Muscle layer of duodenum (tissue), 2 donors: ENCODE data around the gene GUCY1A1.

ENCODE experiments used
- H3K27ac ChIP-seq: one replicate; pipeline ENCODE4 v1.7.0; 2013; ENCODE audit warnings: mild to moderate bottlenecking, low read length
- H3K27me3 ChIP-seq: one replicate; pipeline ENCODE4 v1.7.0; 2013; ENCODE audit warnings: low read depth, mild to moderate bottlenecking, control low read depth, low read length
- H3K36me3 ChIP-seq, 2 donors: one replicate each; pipeline ENCODE4 v1.7.0; 2013; ENCODE audit warnings: low read length in 2 of 2, control low read depth in 1 of 2, mild to moderate bottlenecking in 1 of 2; ENCODE audit not compliant: insufficient read depth in 2 of 2, control insufficient read depth in 1 of 2
- H3K4me1 ChIP-seq, 2 donors: one replicate each; pipeline ENCODE4 v1.7.0; 2013; ENCODE audit warnings: low read length in 2 of 2, mild to moderate bottlenecking in 2 of 2, control low read depth in 1 of 2, moderate library complexity in 1 of 2; ENCODE audit not compliant: insufficient read depth in 2 of 2, control insufficient read depth in 1 of 2
- H3K4me3 ChIP-seq, 2 donors: one replicate each; pipeline ENCODE4 v1.7.0; 2013; ENCODE audit warnings: low read length in 2 of 2, low read depth in 1 of 2, mild to moderate bottlenecking in 1 of 2
- H3K9me3 ChIP-seq, 2 donors: one replicate each; pipeline ENCODE4 v1.7.0; 2013; ENCODE audit warnings: low read length in 2 of 2, control low read depth in 1 of 2, mild to moderate bottlenecking in 1 of 2; ENCODE audit not compliant: control insufficient read depth in 1 of 2
- donor health status: healthy.

Gene GUCY1A1

DNA sequence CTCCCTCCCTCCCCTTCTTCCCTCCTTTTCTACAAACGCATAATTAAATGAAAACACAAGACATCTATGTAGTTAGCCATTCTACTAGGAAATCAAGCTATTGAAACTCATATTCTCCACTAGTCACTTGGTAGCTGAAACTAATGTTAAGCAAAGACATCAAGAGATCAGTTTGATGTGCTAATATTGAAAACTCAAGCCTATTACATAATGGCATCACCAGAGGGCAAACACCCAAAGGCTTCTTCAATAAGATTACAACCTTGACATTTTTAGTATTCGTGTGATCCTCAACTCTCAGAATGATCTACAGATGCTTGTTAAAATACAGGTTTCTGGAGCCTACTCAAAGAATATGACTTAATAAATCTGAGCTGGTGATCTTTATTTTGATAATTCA is 6.2 kb upstream of the GUCY1A1 start:
- H3K27me3 ChIP-seq: no peaks in the 10 kb centered on the region
- H3K4me3 ChIP-seq: no peak overlapping the region
- H3K27ac ChIP-seq: no peak overlapping the region
- H3K4me1 ChIP-seq: peaks cover 0 to 15% of the 10 kb centered on the region in 2 donors
- H3K9me3 ChIP-seq: peaks cover 0 to 3% of the 10 kb centered on the region in 2 donors
- no peaks in the 10 kb centered on the region for H3K36me3 ChIP-seq

DNA sequence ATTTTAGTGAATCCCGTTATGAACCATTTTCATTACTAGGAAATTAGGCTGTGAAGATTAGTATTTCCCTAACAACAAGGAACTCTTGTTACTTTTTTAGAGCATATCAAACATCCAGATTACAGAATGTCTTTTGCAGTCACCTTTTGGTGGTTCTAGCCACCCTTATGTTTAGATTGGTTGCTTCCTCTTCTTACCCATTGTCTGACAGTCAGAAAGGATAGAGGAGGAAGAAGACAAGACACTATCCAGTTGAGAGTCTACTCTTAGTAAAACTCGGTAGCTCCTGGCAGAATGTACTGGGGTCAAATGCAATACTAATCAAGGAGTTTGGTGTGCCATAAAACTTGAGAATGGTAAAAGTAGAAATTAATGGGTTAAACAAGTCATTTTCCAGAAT is 1.6 kb upstream of the GUCY1A1 start:
- Histone ChIP-seq H3K27me3 (peaks cover 3% of the 10 kb centered on the region), H3K4me3 (no peak overlapping the region), H3K4me1 (no peaks in the 10 kb centered on the region), H3K36me3 (no peaks in the 10 kb centered on the region), H3K27ac (peak overlapping the region; percentile 83), H3K9me3 (no peaks in the 10 kb centered on the region)

DNA sequence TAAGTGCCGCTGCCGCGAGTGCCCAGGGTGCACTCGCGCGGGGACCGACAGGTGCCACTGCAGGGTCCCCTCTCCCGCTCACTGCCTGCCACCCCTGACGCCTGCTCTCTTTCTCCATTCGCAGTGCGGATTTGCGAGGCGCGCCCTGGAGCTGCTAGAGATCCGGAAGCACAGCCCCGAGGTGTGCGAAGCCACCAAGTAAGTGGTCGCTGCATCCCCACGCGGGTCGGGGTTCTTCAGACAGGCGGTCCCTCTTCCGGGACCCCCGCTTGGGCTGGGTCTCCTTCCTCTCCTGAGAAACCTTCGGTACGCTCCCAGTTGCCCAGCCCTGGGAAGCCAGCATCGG is 547 bp downstream of the GUCY1A1 start:
- H3K4me3 ChIP-seq: peak overlapping the region; percentile 84 to 85
- H3K36me3 ChIP-seq: no peaks in the 10 kb centered on the region
- H3K27ac ChIP-seq: peak overlapping the region; percentile 83
- peaks cover 3% of the 10 kb centered on the region for H3K27me3 ChIP-seq
- no peaks in the 10 kb centered on the region for H3K9me3 ChIP-seq
- H3K4me1 ChIP-seq: peaks cover 0 to 3% of the 10 kb centered on the region in 2 donors

DNA sequence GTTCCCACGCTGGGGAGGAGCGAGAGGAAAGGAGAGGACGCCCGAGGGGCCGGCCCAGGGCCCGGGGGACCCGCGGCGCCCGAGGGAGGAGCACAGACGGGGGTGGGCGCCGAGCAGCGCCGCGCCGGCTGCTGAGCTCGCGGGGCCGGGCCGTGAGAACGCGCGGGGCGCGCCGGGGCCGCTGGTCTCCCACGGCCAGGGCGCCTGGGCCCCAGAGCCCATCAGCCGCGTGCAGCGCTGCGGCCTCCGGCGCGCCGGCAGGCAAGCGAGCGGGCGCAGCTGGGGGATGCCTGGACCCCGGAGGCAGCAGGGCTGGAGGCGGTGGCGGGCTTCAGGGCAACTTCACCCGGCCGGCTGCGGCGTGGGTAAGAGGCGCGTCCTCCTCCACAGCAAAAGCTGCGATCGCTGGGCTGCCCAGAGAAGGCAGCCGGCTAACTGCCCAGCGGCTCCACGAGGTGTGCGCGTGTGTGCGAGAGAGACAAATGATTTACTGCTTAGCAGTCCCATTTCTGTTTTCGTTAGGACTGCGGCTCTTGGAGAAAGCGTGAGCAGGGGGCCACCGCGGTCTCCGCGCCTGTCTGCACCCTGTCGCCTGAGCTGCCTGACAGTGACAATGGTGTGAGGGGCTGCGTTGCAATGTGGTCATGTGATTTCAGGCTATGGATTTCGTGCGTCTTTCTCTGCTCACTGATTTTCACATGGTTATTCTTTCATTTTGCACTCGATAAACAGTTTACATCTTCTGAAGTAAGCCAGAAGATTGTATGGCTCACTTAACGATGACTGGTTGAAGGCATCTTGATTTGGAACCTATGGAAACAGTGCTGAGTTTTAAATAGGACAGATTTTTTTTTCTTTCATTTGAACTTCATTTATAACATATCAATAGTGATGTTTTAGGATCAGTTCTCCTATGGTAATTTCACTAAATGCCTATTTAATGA is 1.2 kb downstream of the GUCY1A1 start:
- Histone ChIP-seq H3K9me3 (no peaks in the 10 kb centered on the region), H3K4me3 (peak overlapping the region; percentile 85 to 86), H3K27me3 (peaks cover 3% of the 10 kb centered on the region), H3K4me1 (peaks cover 0 to 3% of the 10 kb centered on the region in 2 donors), H3K27ac (peak overlapping the region; percentile 84), H3K36me3 (no peaks in the 10 kb centered on the region)

DNA sequence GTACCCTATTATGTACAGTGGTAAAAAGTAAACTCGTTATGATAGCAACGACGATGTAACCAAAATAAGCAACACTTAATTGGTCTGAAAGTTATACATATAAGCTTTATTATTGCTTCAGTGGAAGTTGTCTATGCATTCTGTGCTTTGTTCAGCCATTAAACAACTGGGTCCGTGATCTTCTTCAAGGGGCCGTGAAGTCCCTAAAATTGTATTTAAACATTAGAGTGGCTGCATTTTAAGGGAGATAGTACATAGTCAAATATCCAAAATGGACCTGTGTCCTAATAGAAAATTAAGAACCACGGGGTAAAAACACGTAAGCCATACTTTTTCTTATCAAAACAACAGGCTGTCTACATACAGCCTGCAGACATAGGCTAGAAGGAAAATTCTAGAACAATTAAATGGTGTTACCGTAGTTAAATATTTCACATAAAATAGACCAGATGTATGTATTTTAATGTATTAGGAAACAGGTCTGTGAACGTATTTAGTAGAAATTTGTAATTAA is 2.1 kb downstream of the GUCY1A1 start:
- Histone ChIP-seq H3K36me3 (no peaks in the 10 kb centered on the region), H3K4me3 (peak overlapping the region; percentile 85 to 86), H3K27me3 (peaks cover 3% of the 10 kb centered on the region), H3K4me1 (peaks cover 0 to 3% of the 10 kb centered on the region in 2 donors), H3K9me3 (no peaks in the 10 kb centered on the region), H3K27ac (peak overlapping the region; percentile 84)

DNA sequence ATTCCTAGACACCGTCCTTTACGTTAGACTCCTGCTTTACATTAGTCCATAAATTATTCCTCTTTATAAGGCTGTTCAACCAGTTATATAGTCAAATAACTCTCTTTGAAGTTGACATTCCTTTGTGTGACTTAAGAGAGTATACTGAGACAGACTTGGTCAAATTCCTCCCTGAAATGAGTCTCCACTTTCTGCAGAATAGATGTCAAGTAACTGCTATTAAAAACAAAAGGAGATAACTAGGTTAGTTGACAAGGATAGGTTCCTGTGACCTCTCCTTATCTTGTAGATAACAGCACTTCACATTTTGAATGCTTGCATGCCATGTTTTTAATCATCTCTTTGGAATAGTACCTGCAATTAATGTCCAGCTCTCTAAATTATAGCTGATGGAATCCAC is 5.7 kb downstream of the GUCY1A1 start:
- Histone ChIP-seq H3K4me3 (peak overlapping the region; percentile 0 to 14), H3K4me1 (peaks cover 0 to 11% of the 10 kb centered on the region in 2 donors)

DNA sequence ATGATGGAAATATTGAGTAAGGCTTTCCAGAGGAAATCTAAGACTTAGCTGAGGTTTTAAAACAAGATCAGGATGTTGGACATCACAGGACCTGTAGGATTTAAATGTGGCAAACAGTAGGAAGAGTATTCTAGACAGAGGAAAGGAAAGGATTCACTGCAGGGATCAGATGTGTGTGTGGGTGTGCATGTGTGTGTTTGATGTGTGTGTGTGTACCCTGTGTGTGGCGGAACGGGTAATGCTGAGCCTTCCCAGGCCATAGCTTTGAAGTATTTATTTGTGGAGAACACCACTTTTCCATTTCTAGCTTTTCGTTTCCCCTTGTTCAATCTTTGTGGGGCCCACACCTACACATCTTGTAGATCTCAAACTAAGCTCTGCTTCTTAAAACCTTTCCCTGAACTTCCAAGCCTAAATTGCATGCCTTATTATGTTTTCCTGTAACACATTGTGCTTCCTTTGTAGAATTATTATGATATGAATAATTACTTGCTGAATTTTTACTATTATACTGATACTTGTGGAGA is 6.9 kb downstream of the GUCY1A1 start:
- Histone ChIP-seq H3K27me3 (peaks cover 3% of the 10 kb centered on the region), H3K9me3 (no peaks in the 10 kb centered on the region), H3K27ac (peak overlapping the region; percentile 45), H3K4me1 (peaks cover 0 to 16% of the 10 kb centered on the region in 2 donors), H3K4me3 (peak overlapping the region in 1 of 2 donors; percentile 38), H3K36me3 (no peaks in the 10 kb centered on the region)

More for the DNA sequence above, 5.7 kb downstream of the GUCY1A1 start:
- Histone ChIP-seq H3K36me3 (no peaks in the 10 kb centered on the region), H3K27me3 (peaks cover 3% of the 10 kb centered on the region), H3K9me3 (no peaks in the 10 kb centered on the region), H3K27ac (peak overlapping the region; percentile 21)

DNA sequence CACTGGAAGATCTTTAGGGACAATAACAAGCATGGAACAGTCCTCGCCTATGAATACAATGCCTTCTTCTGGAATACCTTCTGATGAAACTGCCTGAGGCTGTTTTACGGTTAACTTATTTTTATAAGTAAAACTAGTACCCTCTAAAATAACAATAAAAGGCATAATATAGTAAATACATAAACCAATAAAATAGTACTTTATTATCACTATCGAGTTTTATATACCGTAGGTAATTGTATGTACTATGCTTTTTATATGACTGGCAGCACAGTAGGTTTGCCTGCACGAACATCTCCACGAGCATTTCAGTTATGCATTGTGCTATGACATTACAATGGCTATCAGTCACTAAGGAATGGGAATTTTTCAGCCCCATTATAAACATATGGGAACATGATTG is 8.0 kb downstream of the GUCY1A1 start:
- Histone ChIP-seq H3K36me3 (no peaks in the 10 kb centered on the region), H3K4me3 (no peak overlapping the region), H3K4me1 (peaks cover 0 to 22% of the 10 kb centered on the region in 2 donors), H3K9me3 (no peaks in the 10 kb centered on the region), H3K27me3 (no peaks in the 10 kb centered on the region), H3K27ac (peak overlapping the region; percentile 84)

DNA sequence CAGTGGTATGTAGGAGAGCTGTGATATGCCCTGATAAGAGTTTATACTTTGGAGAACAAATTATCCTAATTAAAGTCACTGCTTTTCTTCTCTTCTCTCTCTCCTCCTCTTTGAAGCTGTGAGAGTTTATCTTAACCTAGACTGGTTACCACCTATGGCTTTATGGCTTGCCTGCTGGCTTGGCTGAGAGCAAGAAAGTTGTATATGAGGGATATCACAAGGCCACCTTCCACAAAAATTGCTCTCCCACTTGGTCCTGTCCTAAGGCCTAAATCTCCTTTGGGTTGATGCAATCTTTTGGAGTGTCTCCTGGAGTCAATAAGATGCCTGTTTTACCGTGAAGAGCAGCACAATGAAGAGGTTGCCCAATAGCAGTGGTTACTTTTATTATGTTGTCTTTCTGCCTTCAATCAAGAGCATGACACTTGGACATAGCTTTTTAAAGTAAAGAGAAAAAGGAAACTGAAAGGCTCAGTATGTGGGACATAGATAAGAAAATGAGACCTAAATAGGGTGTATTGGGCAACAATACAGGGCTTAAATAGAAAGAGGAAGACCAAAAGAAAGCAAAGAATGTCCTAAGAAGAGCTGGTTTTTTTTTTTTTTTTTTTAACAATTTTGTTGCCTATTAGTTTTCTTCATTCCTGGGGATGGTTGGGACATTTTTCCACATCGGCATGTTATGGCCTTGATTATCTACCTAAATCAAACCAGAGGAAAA is 9.2 kb downstream of the GUCY1A1 start:
- Histone ChIP-seq H3K27me3 (no peaks in the 10 kb centered on the region), H3K27ac (peak overlapping the region; percentile 84), H3K4me1 (peaks cover 0 to 22% of the 10 kb centered on the region in 2 donors), H3K4me3 (peak overlapping the region; percentile 5 to 44), H3K36me3 (no peaks in the 10 kb centered on the region), H3K9me3 (no peaks in the 10 kb centered on the region)

DNA sequence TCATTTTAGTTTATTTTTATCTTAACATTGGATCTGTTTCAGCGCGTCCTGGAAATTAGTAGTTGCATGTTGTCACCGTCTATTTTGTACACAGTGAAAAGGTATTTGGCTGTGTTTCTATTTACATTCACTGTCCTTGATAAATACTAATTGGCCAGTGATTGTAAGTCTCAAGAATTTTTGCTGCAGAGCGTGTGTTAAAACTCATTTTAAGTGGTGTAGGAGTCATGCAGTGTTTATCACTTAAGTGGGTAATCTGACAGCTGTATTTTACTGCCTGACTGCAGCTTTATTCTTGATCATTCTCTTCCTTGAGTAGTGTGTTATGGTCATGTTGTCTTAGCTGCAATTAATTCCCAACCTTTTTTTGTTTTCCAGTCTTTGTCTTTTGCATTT is 9.8 kb downstream of the GUCY1A1 start:
- Histone ChIP-seq H3K9me3 (no peaks in the 10 kb centered on the region), H3K27ac (peak overlapping the region; percentile 84), H3K36me3 (no peaks in the 10 kb centered on the region), H3K27me3 (no peaks in the 10 kb centered on the region), H3K4me1 (peaks cover 0 to 19% of the 10 kb centered on the region in 2 donors), H3K4me3 (peak overlapping the region in 1 of 2 donors; percentile 44)

DNA sequence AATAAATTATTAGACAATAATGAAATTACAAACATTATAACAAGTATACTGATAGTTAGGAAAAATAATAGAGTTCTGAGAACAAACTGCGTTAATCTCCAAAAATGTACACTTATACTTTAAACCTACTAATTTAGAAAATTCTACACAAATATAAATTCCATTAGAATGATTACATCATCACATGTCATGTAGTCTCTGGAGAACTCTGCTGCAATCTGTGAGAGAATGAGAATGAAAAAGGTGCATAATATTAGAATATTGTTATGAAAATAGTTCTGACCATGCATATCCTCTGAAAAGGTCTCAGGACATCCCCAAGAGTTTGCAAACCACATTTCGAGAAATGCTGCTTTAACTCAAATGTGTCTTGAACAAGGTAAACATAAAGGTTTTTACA is 11.4 kb downstream of the GUCY1A1 start:
- no peak overlapping the region for H3K4me3 ChIP-seq
- H3K27me3 ChIP-seq: no peaks in the 10 kb centered on the region
- no peak overlapping the region for H3K27ac ChIP-seq
- no peaks in the 10 kb centered on the region for H3K9me3 ChIP-seq
- no peaks in the 10 kb centered on the region for H3K36me3 ChIP-seq
- peaks cover 0 to 19% of the 10 kb centered on the region in 2 donors for H3K4me1 ChIP-seq
